Kidney (tissue), 14 donors: ENCODE data around the gene RCC1. TPM values are rescaled to one million over a fixed set of nuclear protein-coding genes. Genes with fewer than 3 reads are reported as not detected.
A peak's percentile ranks its signal among the peaks of the same experiment; 100 is the strongest.
"Not testable (repeated sequence)": the region's sequence is repeated elsewhere in the genome, so short reads cannot be mapped to it uniquely, and the experiment has no call there.

Experiments used
- DNase-seq, 5 donors: peaks; one replicate each; pipeline ENCODE4 v3.0.0-alpha.2; 2013 to 2020
- FAIRE-seq: peaks from 2 replicates; lab custom pipeline; 2012; peaks lifted over from hg19 to GRCh38; lab: Jason Lieb, UNC
- H3K27ac ChIP-seq, 2 donors: one replicate each; pipeline ENCODE4 v1.7.0; 2013; ENCODE audit warnings: low read depth in 2 of 2, low read length in 2 of 2, inconsistent platforms in 1 of 2
- H3K27me3 ChIP-seq: one replicate; pipeline ENCODE4 v1.7.1; 2013; ENCODE audit warnings: low read length, inconsistent platforms; ENCODE audit not compliant: control insufficient read depth, insufficient read depth
- H3K36me3 ChIP-seq, 3 donors: one replicate each; pipeline versions ENCODE4 v1.7.0 to v1.7.1; 2013; ENCODE audit warnings: low read length in 3 of 3, control low read depth in 1 of 3, inconsistent platforms in 1 of 3; ENCODE audit not compliant: insufficient read depth in 3 of 3, control insufficient read depth in 2 of 3
- H3K4me1 ChIP-seq, 3 donors: one replicate each; pipeline versions ENCODE4 v1.7.0 to v1.7.1; 2013; ENCODE audit warnings: low read length in 3 of 3, inconsistent platforms in 1 of 3, low read depth in 1 of 3; ENCODE audit not compliant: control insufficient read depth in 2 of 3, insufficient read depth in 2 of 3
- H3K4me3 ChIP-seq, 3 donors: one replicate each; pipeline versions ENCODE4 v1.7.0 to v1.8.1; 2013; ENCODE audit warnings: low read length in 3 of 3, control low read depth in 1 of 3, inconsistent platforms in 1 of 3
- H3K9ac ChIP-seq, 3 donors: one replicate each; pipeline versions ENCODE4 v1.7.0 to v1.7.1; 2013; ENCODE audit warnings: low read length in 3 of 3, control low read depth in 1 of 3, inconsistent platforms in 1 of 3
- H3K9me3 ChIP-seq, 3 donors: one replicate each; pipeline versions ENCODE4 v1.7.0 to v1.7.1; 2013; ENCODE audit warnings: low read length in 3 of 3, control low read depth in 1 of 3, inconsistent platforms in 1 of 3; ENCODE audit not compliant: control insufficient read depth in 2 of 3, insufficient read depth in 1 of 3
- intact Hi-C: fragments of 100-400 bp; cut with DNase I; formaldehyde crosslinking; loops from one replicate; pipeline ENCODE4 v1.11.1; 2022
- polyA plus RNA-seq: library from polyadenylated mRNA; stranded (reverse); fragments of 350-450 nt; fragmentation: Illumina TruSeq; extraction: RNeasy Lipid Tissue Mini Kit (QIAGEN cat#74804); gene quantifications from one replicate; pipeline ENCODE4 v1.2.3, GENCODE V29; 2014; ENCODE audit warnings: low read depth, low replicate concordance; ENCODE audit not compliant: insufficient read depth
- total RNA-seq: library from RNA; stranded (reverse); fragmentation: NEBNext Ultra II Directional; extraction: Animal tissue kit (Norgen Biotek cat#: 25700); gene quantifications from one replicate; pipeline ENCODE4 v1.2.1, GENCODE V29; 2021
- TF ChIP-seq, protein P1 (sequence below): IDR thresholded peaks from 3 replicates; pipeline ENCODE4 v1.5.1; 2012; ENCODE audit warnings: mild to moderate bottlenecking, moderate library complexity, borderline replicate concordance; ENCODE audit not compliant: insufficient read depth; ENCODE audit errors: extremely low read depth
- donor health status: control.
- donor health status: control.
- donor health status: control.
- donor health status: control.
- donor health status: control.
- donor health status: DM: yes; HTN: yes; CAD: no.
- donor health status: Normal renal cell carcinoma (clear cell type).

RCC1 gene
- total and polyA plus RNA-seq, 2 donors from 2014 or later = 5.7 to 19.9 TPM

- FAIRE-seq (no peak), DNase-seq (peak; percentile 96 to 99 (median 98))
- TF ChIP-seq, protein P1, sequence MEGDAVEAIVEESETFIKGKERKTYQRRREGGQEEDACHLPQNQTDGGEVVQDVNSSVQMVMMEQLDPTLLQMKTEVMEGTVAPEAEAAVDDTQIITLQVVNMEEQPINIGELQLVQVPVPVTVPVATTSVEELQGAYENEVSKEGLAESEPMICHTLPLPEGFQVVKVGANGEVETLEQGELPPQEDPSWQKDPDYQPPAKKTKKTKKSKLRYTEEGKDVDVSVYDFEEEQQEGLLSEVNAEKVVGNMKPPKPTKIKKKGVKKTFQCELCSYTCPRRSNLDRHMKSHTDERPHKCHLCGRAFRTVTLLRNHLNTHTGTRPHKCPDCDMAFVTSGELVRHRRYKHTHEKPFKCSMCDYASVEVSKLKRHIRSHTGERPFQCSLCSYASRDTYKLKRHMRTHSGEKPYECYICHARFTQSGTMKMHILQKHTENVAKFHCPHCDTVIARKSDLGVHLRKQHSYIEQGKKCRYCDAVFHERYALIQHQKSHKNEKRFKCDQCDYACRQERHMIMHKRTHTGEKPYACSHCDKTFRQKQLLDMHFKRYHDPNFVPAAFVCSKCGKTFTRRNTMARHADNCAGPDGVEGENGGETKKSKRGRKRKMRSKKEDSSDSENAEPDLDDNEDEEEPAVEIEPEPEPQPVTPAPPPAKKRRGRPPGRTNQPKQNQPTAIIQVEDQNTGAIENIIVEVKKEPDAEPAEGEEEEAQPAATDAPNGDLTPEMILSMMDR = no peak
- Histone ChIP-seq H3K4me1 (peaks cover 0 to 13% (median 0%) of the 10 kb centered on the region in 3 donors), H3K27me3 (no peaks in the 10 kb centered on the region), H3K36me3 (peaks cover 3 to 24% (median 18%) of the 10 kb centered on the region in 3 donors), H3K27ac (peak overlapping the region; percentile 74 to 88), H3K9me3 (no peaks in the 10 kb centered on the region), H3K4me3 (peak overlapping the region; percentile 83 to 93 (median 93)), H3K9ac (peak overlapping the region; percentile 86 to 90 (median 86))
- intact Hi-C loops = no loop called here
Measured at GRCh38 chr1:28581531-28582247, 75.8 kb downstream of the RCC1 start.

DNA sequence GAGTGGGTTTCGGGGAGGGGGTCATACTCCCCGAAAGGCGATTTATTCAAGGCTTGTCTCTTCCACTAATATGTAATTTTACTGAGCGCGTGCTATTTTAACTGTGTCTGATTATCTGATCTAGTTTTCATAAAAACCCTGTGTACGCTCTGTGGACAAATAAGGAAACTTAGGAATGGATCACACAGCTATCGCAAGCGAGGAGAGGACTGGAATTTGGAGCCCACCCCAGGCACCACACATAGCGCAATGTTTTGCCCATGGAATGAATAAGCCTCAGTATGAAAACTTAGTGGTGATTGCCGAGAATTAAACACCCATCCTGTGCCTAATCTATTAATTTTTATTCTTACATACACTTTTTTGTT lies 76.4 kb downstream of the RCC1 start:
- intact Hi-C loops = no loop called here
- FAIRE-seq (no peak), DNase-seq (peak in 1 of 5 donors; percentile 11)
- Histone ChIP-seq H3K36me3 (peaks cover 3 to 19% (median 16%) of the 10 kb centered on the region in 3 donors), H3K9me3 (no peaks in the 10 kb centered on the region), H3K4me3 (peak overlapping the region; percentile 44 to 93 (median 83)), H3K27ac (peak overlapping the region; percentile 74 to 88), H3K9ac (peak overlapping the region; percentile 4 to 86 (median 38)), H3K4me1 (peaks cover 0 to 13% (median 0%) of the 10 kb centered on the region in 3 donors), H3K27me3 (no peaks in the 10 kb centered on the region)
- TF ChIP-seq, protein P1 = no peak

GRCh38 chr1:28586585-28587391 lies 80.9 kb downstream of the RCC1 start:
- intact Hi-C loops, H3K36me3 ChIP-seq, FAIRE-seq, H3K4me1 ChIP-seq, H3K27me3 ChIP-seq, H3K27ac ChIP-seq, H3K9ac ChIP-seq, H3K9me3 ChIP-seq, H3K4me3 ChIP-seq: not testable (repeated sequence)
- peak in 1 of 5 donors; percentile 47 for DNase-seq

Other genes starting within 250 kb of the RCC1 start
- gene SESN2, start 246.5 kb upstream of the RCC1 start, total RNA-seq = 19.4 TPM
- 22.7 TPM for gene SESN2, start 246.5 kb upstream of the RCC1 start, polyA plus RNA-seq
- 14.6 TPM for gene MED18, start 177.0 kb upstream of the RCC1 start, total RNA-seq
- gene MED18, start 177.0 kb upstream of the RCC1 start, polyA plus RNA-seq = 13.2 TPM
- gene PHACTR4, start 136.3 kb upstream of the RCC1 start, total RNA-seq = 51.5 TPM
- 23.2 TPM for gene PHACTR4, start 136.3 kb upstream of the RCC1 start, polyA plus RNA-seq
- 30.2 TPM for gene TRNAU1AP, start 47.0 kb downstream of the RCC1 start, total RNA-seq
- 27.7 TPM for gene TRNAU1AP, start 47.0 kb downstream of the RCC1 start, polyA plus RNA-seq
- gene RAB42, start 86.2 kb downstream of the RCC1 start, total RNA-seq = 3.3 TPM
- gene RAB42, start 86.2 kb downstream of the RCC1 start, polyA plus RNA-seq = 0.32 TPM
- gene TAF12, start 137.0 kb downstream of the RCC1 start, total RNA-seq = 15.0 TPM
- 22.8 TPM for gene TAF12, start 137.0 kb downstream of the RCC1 start, polyA plus RNA-seq
- not detected for gene RNU11, start 142.6 kb downstream of the RCC1 start, total RNA-seq
- gene RNU11, start 142.6 kb downstream of the RCC1 start, polyA plus RNA-seq = not detected
- gene GMEB1, start 162.7 kb downstream of the RCC1 start, total RNA-seq = 14.9 TPM
- gene GMEB1, start 162.7 kb downstream of the RCC1 start, polyA plus RNA-seq = 4.0 TPM
- 61.0 TPM for gene YTHDF2, start 230.9 kb downstream of the RCC1 start, total RNA-seq
- 38.2 TPM for gene YTHDF2, start 230.9 kb downstream of the RCC1 start, polyA plus RNA-seq